ENCODE data around the gene SORCS3. TPM values are rescaled to one million over a fixed set of nuclear protein-coding genes. Genes with fewer than 3 reads are reported as not detected.

SORCS3 gene
- total RNA-seq, 1 donor from 2014 or later: 4.2 TPM

- DNase-seq (ENCODE audit: extremely low spot score, unreplicated experiment): no peak
- H3K27ac Mint-ChIP-seq: no peak overlapping the region
- H3K36me3 Mint-ChIP-seq: no peaks in the 10 kb centered on the region
- no peak overlapping the region for H3K4me3 Mint-ChIP-seq
- H3K9me3 Mint-ChIP-seq: no peaks in the 10 kb centered on the region
- H3K4me1 Mint-ChIP-seq (ENCODE audit: unreplicated experiment): no peaks in the 10 kb centered on the region
- no peak for TF ChIP-seq CTCF (conservative IDR thresholded peaks at IDR 0.05)
- H3K27me3 Mint-ChIP-seq: peaks cover 8% of the 10 kb centered on the region
Measured at GRCh38 chr10:104613406-104613805, 27.7 kb upstream of the SORCS3 start.

GRCh38 chr10:104614245-104614831 is 26.8 kb upstream of the SORCS3 start:
- no peaks in the 10 kb centered on the region for H3K9me3 Mint-ChIP-seq
- H3K27me3 Mint-ChIP-seq: peaks cover 9% of the 10 kb centered on the region
- H3K4me1 Mint-ChIP-seq (ENCODE audit: unreplicated experiment): no peaks in the 10 kb centered on the region
- no peak overlapping the region for H3K4me3 Mint-ChIP-seq
- H3K27ac Mint-ChIP-seq: no peak overlapping the region
- TF ChIP-seq CTCF (conservative IDR thresholded peaks at IDR 0.05): peak; percentile 67
- DNase-seq (ENCODE audit: extremely low spot score, unreplicated experiment): no peak
- no peaks in the 10 kb centered on the region for H3K36me3 Mint-ChIP-seq

GRCh38 chr10:104615136-104615535 is 26.0 kb upstream of the SORCS3 start:
- TF ChIP-seq CTCF (conservative IDR thresholded peaks at IDR 0.05): no peak

GRCh38 chr10:104617831-104618230 is 23.3 kb upstream of the SORCS3 start:
- Mint-ChIP-seq H3K9me3 (no peaks in the 10 kb centered on the region), H3K36me3 (no peaks in the 10 kb centered on the region), H3K27me3 (peaks cover 21% of the 10 kb centered on the region), H3K4me1 (ENCODE audit: unreplicated experiment) (no peaks in the 10 kb centered on the region), H3K27ac (no peak overlapping the region), H3K4me3 (no peak overlapping the region)
- no peak for TF ChIP-seq CTCF (conservative IDR thresholded peaks at IDR 0.05)
- DNase-seq (ENCODE audit: extremely low spot score, unreplicated experiment): no peak

More at GRCh38 chr10:104615136-104615535, 26.0 kb upstream of the SORCS3 start:
- Mint-ChIP-seq H3K4me1 (ENCODE audit: unreplicated experiment) (no peaks in the 10 kb centered on the region), H3K9me3 (no peaks in the 10 kb centered on the region), H3K27ac (no peak overlapping the region), H3K27me3 (peaks cover 13% of the 10 kb centered on the region), H3K36me3 (no peaks in the 10 kb centered on the region), H3K4me3 (no peak overlapping the region)
- no peak for DNase-seq (ENCODE audit: extremely low spot score, unreplicated experiment)

- H3K9me3 Mint-ChIP-seq: no peaks in the 10 kb centered on the region
- no peaks in the 10 kb centered on the region for H3K36me3 Mint-ChIP-seq
- no peak overlapping the region for H3K4me3 Mint-ChIP-seq
- no peaks in the 10 kb centered on the region for H3K4me1 Mint-ChIP-seq (ENCODE audit: unreplicated experiment)
- no peak overlapping the region for H3K27ac Mint-ChIP-seq
- DNase-seq (ENCODE audit: extremely low spot score, unreplicated experiment): no peak
- no peak for TF ChIP-seq CTCF (conservative IDR thresholded peaks at IDR 0.05)
- peaks cover 46% of the 10 kb centered on the region for H3K27me3 Mint-ChIP-seq
Measured at GRCh38 chr10:104622175-104622574, 18.9 kb upstream of the SORCS3 start.
